Head of caudate nucleus (tissue), 42 donors: ENCODE measurements around the gene BEND5.

Source experiments
- DNase-seq, 42 donors: peaks; one replicate each; pipeline versions ENCODE4 v3.0.0 to v3.0.0-alpha.2; 2020 to 2021; ENCODE audit warnings: mixed read lengths in 7 of 42
- intact Hi-C: fragments of 100-400 bp; cut with DNase I; formaldehyde crosslinking; loops from one replicate; pipeline ENCODE4 v1.15.0; 2022

BEND5 gene

GRCh38 chr1:48772211-48772610 is 4.5 kb downstream of the BEND5 start:
- intact Hi-C loops = no loop called here
- no peak for DNase-seq

GRCh38 chr1:48771561-48771960 is 5.1 kb downstream of the BEND5 start:
- intact Hi-C loops = no loop called here
- DNase-seq = no peak

- intact Hi-C loops = no loop called here
- no peak for DNase-seq
Measured at GRCh38 chr1:48767975-48768510, 8.6 kb downstream of the BEND5 start.

GRCh38 chr1:48765335-48765734 is 11.4 kb downstream of the BEND5 start:
- intact Hi-C loops = no loop called here
- DNase-seq = no peak

- DNase-seq = peak in 6 of 42 donors; percentile 11 to 24 (median 20)
- intact Hi-C loops = no loop called here
Measured at GRCh38 chr1:48761986-48762385, 14.7 kb downstream of the BEND5 start.

GRCh38 chr1:48761411-48761810 is 15.3 kb downstream of the BEND5 start:
- DNase-seq = no peak
- intact Hi-C loops = no loop called here

- no peak for DNase-seq
Measured at GRCh38 chr1:48760857-48761256, 15.8 kb downstream of the BEND5 start.

GRCh38 chr1:48758976-48759375 is 17.7 kb downstream of the BEND5 start:
- no peak for DNase-seq
- intact Hi-C loops = no loop called here

More at GRCh38 chr1:48760857-48761256, 15.8 kb downstream of the BEND5 start:
- intact Hi-C loops = no loop called here

- DNase-seq = no peak
- intact Hi-C loops = no loop called here
Measured at GRCh38 chr1:48757363-48757762, 19.3 kb downstream of the BEND5 start.

GRCh38 chr1:48756683-48757316 is 19.9 kb downstream of the BEND5 start:
- intact Hi-C loops = no loop called here

GRCh38 chr1:48753293-48753692 is 23.4 kb downstream of the BEND5 start:
- intact Hi-C loops = no loop called here

More at GRCh38 chr1:48756683-48757316, 19.9 kb downstream of the BEND5 start:
- DNase-seq = no peak

GRCh38 chr1:48750109-48750508 is 26.6 kb downstream of the BEND5 start:
- no peak for DNase-seq
- intact Hi-C loops = no loop called here

More at GRCh38 chr1:48753293-48753692, 23.4 kb downstream of the BEND5 start:
- no peak for DNase-seq

GRCh38 chr1:48749068-48749467 is 27.6 kb downstream of the BEND5 start:
- intact Hi-C loops = no loop called here
- no peak for DNase-seq

GRCh38 chr1:48746906-48747305 is 29.8 kb downstream of the BEND5 start:
- no peak for DNase-seq
- intact Hi-C loops = no loop called here

GRCh38 chr1:48744032-48744431 is 32.7 kb downstream of the BEND5 start:
- intact Hi-C loops = no loop called here
- no peak for DNase-seq

- intact Hi-C loops = no loop called here
Measured at GRCh38 chr1:48743480-48743879, 33.2 kb downstream of the BEND5 start.

GRCh38 chr1:48741380-48741779 is 35.3 kb downstream of the BEND5 start:
- intact Hi-C loops = no loop called here
- no peak for DNase-seq

More at GRCh38 chr1:48743480-48743879, 33.2 kb downstream of the BEND5 start:
- DNase-seq = no peak

- DNase-seq = no peak
- intact Hi-C loops = no loop called here
Measured at GRCh38 chr1:48740621-48741020, 36.1 kb downstream of the BEND5 start.

- intact Hi-C loops = no loop called here
- no peak for DNase-seq
Measured at GRCh38 chr1:48739091-48739490, 37.6 kb downstream of the BEND5 start.

- DNase-seq = no peak
- intact Hi-C loops = no loop called here
Measured at GRCh38 chr1:48738356-48738755, 38.3 kb downstream of the BEND5 start.

- intact Hi-C loops = no loop called here
- DNase-seq = no peak
Measured at GRCh38 chr1:48735796-48736195, 40.9 kb downstream of the BEND5 start.
